RWPE1 (cell line): ENCODE data around the gene TUFT1.

Experiments used
- CTCF ChIA-PET: fragments of 350-600 bp; sonication (Branson Sonifier 250); formaldehyde crosslinking; extraction: SDS; loops from one replicate; lab custom pipeline; 2021; lab: Yijun Ruan, JAX
- POLR2A ChIA-PET: fragments of 400-600 bp; formaldehyde crosslinking; extraction: SDS; loops from one replicate; lab custom pipeline; 2020; ENCODE audit warnings: antibody characterized with exemption; ENCODE audit not compliant: low non-redundant PET; lab: Yijun Ruan, JAX
- DNase-seq: peaks from one replicate; pipeline ENCODE4 v3.0.0; 2012; ENCODE audit warnings: low spot score
- H3K27ac ChIP-seq: fragments of 450-650 bp; 2 replicates; pipeline ENCODE4 v1.5.1; 2017
- CTCF ChIP-seq: fragments of 450-650 bp; conservative IDR thresholded peaks from 2 replicates; pipeline ENCODE4 v1.5.1; 2017; ENCODE audit warnings: low read depth, mild to moderate bottlenecking

The TUFT1 gene

GRCh38 chr1:151606384-151606783, 66.3 kb downstream of the TUFT1 start:
- ChIA-PET CTCF (no interaction called here), POLR2A (no interaction called here)
- no peak for TF ChIP-seq CTCF
- DNase-seq, result peak; percentile 72
- H3K27ac ChIP-seq, result peak overlapping the region; percentile 49

GRCh38 chr1:151606857-151607256, 66.7 kb downstream of the TUFT1 start:
- no peak for DNase-seq
- no peak for TF ChIP-seq CTCF
- no peak overlapping the region for H3K27ac ChIP-seq
- ChIA-PET CTCF (no interaction called here), POLR2A (no interaction called here)

- DNase-seq, result no peak
- H3K27ac ChIP-seq, result no peak overlapping the region
- POLR2A ChIA-PET, result no interaction called here
- CTCF ChIA-PET, result no interaction called here
- no peak for TF ChIP-seq CTCF
These were observed 70.0 kb downstream of the TUFT1 start for GRCh38 chr1:151610142-151610541.

- no peak for DNase-seq
- ChIA-PET CTCF (interaction anchor here (0.6 to 1.6 kb wide), 4 partner anchors 18 to 254 kb away, joined by 3 to 8 read pairs (median 3); no protein-coding TSS in a partner anchor), POLR2A (no interaction called here)
- TF ChIP-seq CTCF, result no peak
- H3K27ac ChIP-seq, result peak overlapping the region; percentile 83
These were observed 71.2 kb downstream of the TUFT1 start for GRCh38 chr1:151611288-151611790.

GRCh38 chr1:151611832-151612500, 71.9 kb downstream of the TUFT1 start, which contains the start of gene SNX27:
Gene SNX27 (plus strand): TSS chr1:151612050. CDS start chr1:151612202, 152 bp downstream.
- no peak for TF ChIP-seq CTCF

GRCh38 chr1:151612501-151613281, 72.6 kb downstream of the TUFT1 start:
- CTCF ChIA-PET, result interaction anchor here (0.7 to 1.6 kb wide), 2 partner anchors 19 to 287 kb away, joined by 3 to 8 read pairs; no protein-coding TSS in a partner anchor
- TF ChIP-seq CTCF, result no peak
- POLR2A ChIA-PET, result no interaction called here
- peak; percentile 24 for DNase-seq
- H3K27ac ChIP-seq, result peak overlapping the region; percentile 83

More at GRCh38 chr1:151611832-151612500, 71.9 kb downstream of the TUFT1 start, which contains the start of gene SNX27:
- ChIA-PET CTCF (interaction anchor here (1.6 kb wide), 1 partner anchor 18 kb away, joined by 8 read pairs; no protein-coding TSS in a partner anchor), POLR2A (no interaction called here)
- peak; percentile 91 for DNase-seq
- H3K27ac ChIP-seq, result peak within 1 kb of the TSS; percentile 83
